Peyer's patch (tissue), 4 donors: Measurements from ENCODE around the gene NTNG1. TPM values are rescaled to one million over a fixed set of nuclear protein-coding genes. Genes with fewer than 3 reads are reported as not detected.

Experiments
- DNase-seq, 3 donors: peaks; one replicate each; pipeline ENCODE4 v3.0.0-alpha.2; 2017 to 2019
- H3K27ac ChIP-seq, 4 donors: fragments of 200-600 bp; sonication (generic); one replicate each; pipeline ENCODE4 v1.5.1; 2016 to 2019
- H3K27me3 ChIP-seq, 2 donors: fragments of 200-600 bp; sonication (generic); one replicate each; pipeline ENCODE4 v1.5.1; 2019
- H3K36me3 ChIP-seq, 3 donors: fragments of 200-600 bp; sonication (generic); one replicate each; pipeline ENCODE4 v1.5.1; 2016 to 2019
- H3K4me1 ChIP-seq, 4 donors: fragments of 200-600 bp; sonication (generic); one replicate each; pipeline ENCODE4 v1.5.1; 2016 to 2019
- H3K4me3 ChIP-seq, 4 donors: fragments of 200-600 bp; sonication (generic); 1 replicate in 3 of 4; 2 replicates in 1 of 4; pipeline ENCODE4 v1.5.1; 2016 to 2019; ENCODE audit warnings: mild to moderate bottlenecking in 1 of 4
- H3K9me3 ChIP-seq, 4 donors: fragments of 200-600 bp; sonication (generic); one replicate each; pipeline ENCODE4 v1.5.1; 2016 to 2019; ENCODE audit warnings: mild to moderate bottlenecking in 1 of 4
- POLR2A ChIP-seq, 2 donors: fragments of 450-650 bp; IDR thresholded peaks; one replicate each; pipeline ENCODE4 v1.5.1; 2017; ENCODE audit warnings: antibody characterized with exemption in 2 of 2, mild to moderate bottlenecking in 2 of 2, moderate library complexity in 2 of 2
- total RNA-seq, 4 donors: library from RNA; depleted of rRNA; stranded (reverse); fragments of >200 nt; gene quantifications; one replicate each; pipeline ENCODE4 v1.1.0, GENCODE V29; 2016
- TF ChIP-seq, protein P1 (sequence below), 6 experiments: fragments of 450-650 bp in 4 of 6; fragments of 200-600 bp in 2 of 6; sonication (generic) in 1 of 6; IDR thresholded peaks; one replicate each; pipeline ENCODE4 v1.5.1; 2017 to 2019; ENCODE audit warnings: antibody characterized with exemption in 6 of 6, mild to moderate bottlenecking in 3 of 6, moderate library complexity in 1 of 6

The NTNG1 gene
- total RNA-seq, 4 donors from 2014 or later: 17.3 TPM; not detected in 3

DNA sequence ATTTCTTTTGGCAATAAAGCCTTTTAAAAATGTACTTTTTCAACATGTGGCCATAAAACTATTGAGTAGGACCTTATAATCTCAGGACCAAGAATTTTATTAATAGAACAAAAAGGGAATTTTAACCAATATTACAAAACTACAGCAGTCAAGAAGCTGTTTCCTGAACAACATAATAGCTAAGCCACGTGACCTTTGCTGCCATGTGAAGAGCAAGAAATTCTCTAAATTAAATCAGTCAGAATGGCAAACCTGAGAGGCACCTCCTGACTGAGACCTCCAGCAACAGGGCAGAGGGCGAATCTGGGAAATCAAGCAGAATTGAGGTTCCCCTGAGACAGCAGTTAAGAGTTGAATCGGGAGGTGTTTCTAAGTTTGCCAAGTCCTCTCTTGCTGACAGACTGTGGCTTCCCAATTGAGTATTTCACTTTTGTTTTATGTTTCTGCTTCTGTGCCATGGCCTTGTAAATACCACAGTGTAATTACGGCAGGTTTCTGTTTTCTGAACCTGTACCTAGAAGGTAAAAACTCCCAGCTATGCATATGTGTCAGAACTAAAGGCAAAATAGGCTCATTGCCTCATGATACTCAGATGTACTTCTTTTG lies 358.4 kb downstream of the NTNG1 start:
- Histone ChIP-seq H3K9me3 (no peaks in the 10 kb centered on the region), H3K27ac (no peak overlapping the region), H3K4me3 (no peak overlapping the region), H3K27me3 (no peaks in the 10 kb centered on the region), H3K36me3 (no peaks in the 10 kb centered on the region), H3K4me1 (no peaks in the 10 kb centered on the region)
- DNase-seq: no peak
- TF ChIP-seq, protein P1, sequence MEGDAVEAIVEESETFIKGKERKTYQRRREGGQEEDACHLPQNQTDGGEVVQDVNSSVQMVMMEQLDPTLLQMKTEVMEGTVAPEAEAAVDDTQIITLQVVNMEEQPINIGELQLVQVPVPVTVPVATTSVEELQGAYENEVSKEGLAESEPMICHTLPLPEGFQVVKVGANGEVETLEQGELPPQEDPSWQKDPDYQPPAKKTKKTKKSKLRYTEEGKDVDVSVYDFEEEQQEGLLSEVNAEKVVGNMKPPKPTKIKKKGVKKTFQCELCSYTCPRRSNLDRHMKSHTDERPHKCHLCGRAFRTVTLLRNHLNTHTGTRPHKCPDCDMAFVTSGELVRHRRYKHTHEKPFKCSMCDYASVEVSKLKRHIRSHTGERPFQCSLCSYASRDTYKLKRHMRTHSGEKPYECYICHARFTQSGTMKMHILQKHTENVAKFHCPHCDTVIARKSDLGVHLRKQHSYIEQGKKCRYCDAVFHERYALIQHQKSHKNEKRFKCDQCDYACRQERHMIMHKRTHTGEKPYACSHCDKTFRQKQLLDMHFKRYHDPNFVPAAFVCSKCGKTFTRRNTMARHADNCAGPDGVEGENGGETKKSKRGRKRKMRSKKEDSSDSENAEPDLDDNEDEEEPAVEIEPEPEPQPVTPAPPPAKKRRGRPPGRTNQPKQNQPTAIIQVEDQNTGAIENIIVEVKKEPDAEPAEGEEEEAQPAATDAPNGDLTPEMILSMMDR (IDR thresholded peaks at IDR 0.05): no peak
- TF ChIP-seq POLR2A (IDR thresholded peaks at IDR 0.05): no peak

DNA sequence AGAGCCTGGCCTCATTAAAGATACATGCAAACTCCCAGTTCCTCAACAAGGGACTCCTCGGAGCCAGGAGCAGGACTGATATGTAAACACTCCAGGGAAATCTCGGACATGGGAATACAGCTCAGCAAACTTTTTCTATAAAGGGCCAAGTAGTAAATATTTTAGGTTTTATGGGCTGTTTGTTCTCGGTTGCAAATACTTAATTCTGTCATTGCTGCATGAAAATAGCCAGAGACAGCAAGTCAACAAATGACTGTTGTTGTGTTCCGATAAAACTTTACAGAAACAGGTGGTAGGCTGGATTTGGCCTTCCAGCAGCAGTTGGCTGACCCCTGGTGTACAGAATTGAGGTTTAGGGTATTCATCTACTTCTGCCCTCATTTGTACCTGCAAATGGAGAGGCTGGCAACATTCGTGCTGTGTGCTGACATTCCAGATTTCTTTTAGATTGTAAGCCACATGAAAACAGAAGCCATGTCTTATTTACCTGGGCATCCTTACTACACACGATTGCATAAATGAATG lies 360.3 kb downstream of the NTNG1 start:
- Histone ChIP-seq H3K27me3 (no peaks in the 10 kb centered on the region), H3K4me3 (no peak overlapping the region), H3K9me3 (no peaks in the 10 kb centered on the region), H3K36me3 (no peaks in the 10 kb centered on the region), H3K4me1 (no peaks in the 10 kb centered on the region), H3K27ac (no peak overlapping the region)
- no peak for DNase-seq
- TF ChIP-seq, protein P1 (IDR thresholded peaks at IDR 0.05): no peak
- TF ChIP-seq POLR2A (IDR thresholded peaks at IDR 0.05): no peak

DNA sequence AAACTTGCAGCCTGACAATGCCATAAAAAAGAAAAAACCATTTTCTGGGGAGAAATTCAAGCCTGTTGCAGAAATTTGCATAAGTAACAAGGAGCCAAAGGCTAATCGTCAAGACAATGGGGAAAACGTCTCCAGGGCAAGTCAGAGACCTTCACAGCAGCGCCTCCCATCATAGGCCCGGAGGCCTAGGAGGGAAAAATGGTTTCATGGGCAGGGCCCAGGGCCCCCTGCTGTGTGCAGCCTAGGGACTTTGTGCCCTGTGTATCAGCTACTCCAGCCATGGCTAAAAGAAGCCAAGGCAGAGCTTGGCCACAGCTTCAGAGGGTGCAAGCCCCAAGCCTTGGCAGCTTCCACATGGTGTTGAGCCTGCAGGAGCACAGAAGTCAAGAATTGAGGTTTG lies 369.5 kb downstream of the NTNG1 start:
- no peak overlapping the region for H3K4me3 ChIP-seq
- no peaks in the 10 kb centered on the region for H3K36me3 ChIP-seq
- no peak overlapping the region for H3K27ac ChIP-seq
- H3K9me3 ChIP-seq: peaks cover 0 to 5% (median 0%) of the 10 kb centered on the region in 4 donors
- TF ChIP-seq, protein P1 (IDR thresholded peaks at IDR 0.05): no peak
- no peak for TF ChIP-seq POLR2A (IDR thresholded peaks at IDR 0.05)
- H3K27me3 ChIP-seq: no peaks in the 10 kb centered on the region
- H3K4me1 ChIP-seq: no peaks in the 10 kb centered on the region
- no peak for DNase-seq

DNA sequence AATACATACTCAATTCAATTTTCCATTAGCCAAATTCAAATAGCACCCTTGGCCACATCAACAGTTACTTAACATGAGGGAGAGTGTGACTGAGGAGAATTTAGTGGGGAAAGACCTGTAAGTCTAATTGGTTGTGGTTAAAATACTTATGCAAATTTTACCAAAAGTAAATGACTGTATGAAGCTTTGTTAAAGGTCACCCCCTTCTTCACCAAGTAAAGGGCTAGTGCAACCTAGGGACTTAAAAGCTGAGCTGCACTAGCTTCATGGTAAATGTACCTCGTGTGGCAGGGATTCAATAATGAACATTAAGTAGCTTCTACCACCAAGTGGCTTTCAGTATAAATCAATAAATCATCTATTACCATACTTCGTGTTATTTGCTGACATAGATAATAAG lies 372.0 kb downstream of the NTNG1 start:
- no peak overlapping the region for H3K4me3 ChIP-seq
- TF ChIP-seq, protein P1 (IDR thresholded peaks at IDR 0.05): no peak
- TF ChIP-seq POLR2A (IDR thresholded peaks at IDR 0.05): no peak
- peaks cover 0 to 5% (median 0%) of the 10 kb centered on the region in 4 donors for H3K9me3 ChIP-seq
- H3K4me1 ChIP-seq: no peaks in the 10 kb centered on the region
- H3K27me3 ChIP-seq: no peaks in the 10 kb centered on the region
- DNase-seq: no peak
- H3K36me3 ChIP-seq: no peaks in the 10 kb centered on the region
- H3K27ac ChIP-seq: no peak overlapping the region

DNA sequence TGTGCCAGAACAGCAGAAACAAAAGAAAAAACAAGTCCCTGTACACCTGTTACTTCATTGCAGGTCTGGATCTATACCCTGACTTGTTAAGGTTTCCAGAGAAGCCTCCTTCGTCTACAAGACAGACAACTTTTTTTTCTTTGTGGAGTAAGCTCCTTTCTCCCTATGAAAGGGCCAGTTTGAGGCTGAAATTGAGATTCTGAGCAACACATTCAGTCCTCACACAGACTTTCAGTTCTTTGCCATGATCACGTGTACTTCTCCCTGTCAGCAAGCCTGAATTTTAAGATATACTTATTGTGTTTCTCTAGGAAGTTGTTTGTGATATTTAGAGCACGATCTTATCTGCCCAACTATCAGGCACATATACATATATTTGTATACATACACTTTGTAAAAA lies 374.0 kb downstream of the NTNG1 start:
- H3K4me1 ChIP-seq: no peaks in the 10 kb centered on the region
- no peak overlapping the region for H3K27ac ChIP-seq
- H3K9me3 ChIP-seq: peaks cover 0 to 5% (median 0%) of the 10 kb centered on the region in 4 donors
- no peaks in the 10 kb centered on the region for H3K27me3 ChIP-seq
- DNase-seq: no peak
- TF ChIP-seq, protein P1 (IDR thresholded peaks at IDR 0.05): no peak
- TF ChIP-seq POLR2A (IDR thresholded peaks at IDR 0.05): no peak
- H3K36me3 ChIP-seq: no peaks in the 10 kb centered on the region
- no peak overlapping the region for H3K4me3 ChIP-seq
